GM19324 (cell line): ENCODE data around the gene CREB5.

Experiments used
- ATAC-seq: cut with Tn5 transposase; IDR thresholded peaks from one replicate; pipeline ENCODE4 v1.9.1; 2021; ENCODE audit warnings: mild to moderate bottlenecking, moderate library complexity; ENCODE audit not compliant: unreplicated experiment, low FRiP score

CREB5 gene

DNA sequence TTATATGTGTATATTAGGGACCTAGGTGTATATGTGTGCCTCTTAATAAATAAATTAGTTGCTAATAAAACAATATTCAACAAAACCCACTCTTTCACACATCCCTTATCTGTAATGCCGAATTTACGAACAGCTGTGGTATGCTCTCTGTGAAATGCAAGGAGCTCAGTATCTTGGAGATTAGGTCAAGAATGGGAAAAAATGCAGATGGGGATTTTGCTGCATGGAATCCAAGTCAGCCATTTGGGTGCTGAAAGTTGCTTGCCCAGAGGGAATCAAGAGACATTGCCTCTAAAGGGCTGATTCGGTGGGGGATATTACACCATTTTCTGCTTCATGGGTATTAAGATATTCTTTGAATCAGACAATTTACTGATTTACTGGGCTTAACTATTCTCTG, 93.5 kb downstream of the CREB5 start:
- no peak for ATAC-seq

DNA sequence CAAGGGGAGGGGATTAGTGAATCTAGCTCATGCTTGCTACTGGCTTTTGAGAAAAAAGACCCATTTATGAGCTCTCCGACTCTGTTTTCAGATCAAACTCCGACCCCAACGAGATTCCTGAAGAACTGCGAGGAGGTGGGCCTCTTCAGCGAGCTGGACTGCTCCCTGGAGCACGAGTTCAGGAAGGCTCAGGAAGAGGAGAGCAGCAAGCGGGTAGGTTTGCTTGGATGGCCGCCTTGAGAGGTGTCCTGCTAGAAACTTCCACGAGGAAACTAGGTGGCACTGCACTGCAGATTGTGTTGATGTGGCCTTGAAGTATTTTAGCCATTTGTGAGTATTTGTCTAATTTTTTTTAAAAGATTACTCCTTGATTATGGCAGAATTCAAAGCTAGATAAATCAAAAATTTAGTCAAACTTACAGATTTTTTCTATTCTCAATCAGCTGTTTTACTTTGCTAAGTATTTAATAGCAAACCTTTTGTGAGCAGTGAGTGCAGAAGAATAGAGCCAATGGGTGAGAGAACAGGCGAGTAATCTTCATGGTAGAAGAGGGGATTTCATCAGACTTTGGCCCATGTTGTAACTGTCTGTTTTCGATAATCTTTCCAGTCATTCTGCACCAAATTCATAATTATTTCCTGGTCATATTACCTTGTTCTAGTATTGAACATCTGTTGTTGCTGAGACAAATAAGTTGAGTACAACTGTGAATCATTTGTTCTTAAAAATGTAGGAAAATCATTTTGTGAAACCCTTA, 95.4 kb downstream of the CREB5 start:
- ATAC-seq, result no peak

DNA sequence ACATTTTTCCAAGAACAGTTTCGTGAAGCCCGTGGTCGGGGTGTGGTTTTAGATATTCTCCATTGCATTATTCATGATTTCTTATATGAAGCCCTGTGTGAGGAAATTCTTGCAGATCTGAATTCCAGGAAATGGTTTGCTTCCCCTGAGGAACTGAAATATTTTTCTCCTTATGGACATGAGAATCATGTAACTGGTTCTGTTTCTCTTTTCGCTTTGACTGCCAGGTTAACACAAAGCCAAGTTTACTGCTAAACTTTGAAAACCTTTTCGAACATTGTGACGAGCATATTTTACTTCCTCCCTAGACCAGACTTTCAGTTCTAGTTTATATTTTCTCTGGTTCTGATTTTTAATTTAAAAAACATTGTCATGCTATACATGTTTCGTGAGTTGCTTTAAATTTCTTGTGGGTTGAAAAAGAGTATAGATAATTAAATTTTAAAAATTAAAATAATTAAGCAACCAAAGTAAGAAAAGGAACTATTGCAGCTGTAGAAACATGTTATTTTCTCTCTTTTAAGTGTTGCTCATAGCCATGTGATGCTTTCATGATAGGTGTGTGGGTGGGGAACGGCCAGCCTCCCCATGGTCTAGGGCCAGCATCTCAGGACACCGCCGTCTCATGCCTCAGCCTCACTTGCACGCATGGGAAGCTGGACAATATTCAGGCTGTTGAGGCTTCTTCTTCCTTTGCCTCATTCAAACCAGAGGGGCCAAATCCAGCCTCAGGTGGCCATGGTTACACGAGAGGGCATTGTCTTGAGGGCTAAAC, 97.1 kb downstream of the CREB5 start:
- no peak for ATAC-seq

DNA sequence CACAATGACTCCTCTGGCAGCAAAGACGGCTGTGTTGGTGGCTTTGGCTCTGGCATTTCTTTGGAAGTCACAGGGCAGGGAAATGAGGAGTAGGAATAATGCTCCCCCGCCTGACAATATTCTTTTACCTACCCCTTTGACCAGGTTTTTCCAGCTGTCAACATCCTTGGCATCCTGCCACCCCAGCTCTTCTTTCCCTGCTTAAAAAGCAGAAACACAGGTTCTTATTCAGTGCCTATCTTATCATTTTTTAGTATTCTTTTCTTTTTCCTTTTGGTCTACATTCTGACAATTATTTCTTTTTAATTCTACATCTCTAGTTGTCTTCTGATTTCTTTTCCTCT, 97.7 kb downstream of the CREB5 start:
- ATAC-seq, result no peak

DNA sequence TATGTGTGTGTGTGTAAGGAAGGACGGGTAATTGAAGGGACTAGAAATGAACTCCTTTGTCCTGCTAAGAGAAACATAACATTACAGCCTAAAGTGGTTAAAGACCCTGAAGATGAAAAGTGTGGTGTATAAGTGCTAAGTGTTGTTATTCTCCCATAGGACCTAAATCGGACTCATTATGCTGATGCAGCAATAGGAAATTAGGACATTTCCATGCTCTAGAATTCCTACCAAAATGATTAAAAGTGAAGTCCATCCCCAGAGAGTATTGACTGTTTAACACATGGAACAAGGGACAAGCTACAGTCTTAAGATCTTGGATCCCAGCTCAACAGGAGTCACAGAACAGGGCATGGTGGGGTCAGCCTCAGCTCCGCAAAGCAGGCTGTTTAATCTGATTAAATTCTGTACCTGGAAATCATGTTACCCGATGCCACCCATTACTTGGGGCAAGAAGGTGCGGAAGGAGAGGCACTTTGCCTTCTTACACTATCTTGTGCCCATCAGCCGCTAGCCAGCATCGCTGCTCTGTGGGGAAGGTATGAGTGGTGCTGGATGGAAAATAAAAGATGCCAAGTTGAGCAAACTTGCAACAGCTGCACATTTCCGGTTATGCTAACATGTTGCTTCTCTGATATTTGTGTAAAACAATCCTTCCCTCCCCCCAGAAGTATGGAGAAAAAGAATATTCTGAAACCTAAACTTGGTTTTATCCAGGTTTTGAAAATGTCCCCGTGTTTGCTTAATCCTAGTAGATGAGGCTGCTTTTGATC, 100.5 kb downstream of the CREB5 start:
- ATAC-seq, result no peak

DNA sequence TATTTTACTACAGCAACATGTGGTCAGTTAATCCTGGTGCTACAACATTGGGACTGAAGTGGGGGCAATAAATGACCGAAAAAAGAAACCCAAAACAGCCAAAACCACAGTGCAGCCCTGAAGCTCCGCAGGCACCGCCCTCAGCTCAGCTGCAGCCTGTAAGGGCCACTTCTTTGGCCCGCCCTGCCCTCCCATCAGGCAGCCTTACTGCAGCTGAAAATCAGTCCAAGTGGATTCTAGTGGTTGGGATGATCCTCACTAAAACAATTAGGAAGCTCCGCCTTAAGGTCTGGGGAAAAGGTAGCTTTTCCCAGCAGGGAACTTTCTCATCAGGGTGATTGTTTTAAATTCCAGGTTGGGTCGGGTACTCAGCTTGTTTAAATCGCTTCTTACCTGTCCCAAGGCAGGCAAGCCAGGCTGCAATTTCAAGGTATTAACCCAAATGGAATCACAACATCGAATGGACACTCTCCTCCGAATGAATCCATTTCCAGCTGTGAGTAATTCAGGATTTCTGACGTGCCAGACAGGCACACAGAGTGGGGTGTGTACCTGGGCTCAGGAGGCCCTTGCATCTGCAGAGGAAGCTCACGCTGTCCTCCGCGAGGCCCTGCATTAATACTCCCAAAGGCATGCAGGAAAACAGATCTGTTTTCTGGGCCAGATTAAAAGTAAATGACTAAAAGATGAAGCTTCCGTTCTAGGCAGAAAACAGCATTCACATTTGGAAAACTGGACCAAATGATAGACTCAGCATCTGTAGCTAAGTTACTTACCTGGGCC, 104.3 kb downstream of the CREB5 start:
- no peak for ATAC-seq

DNA sequence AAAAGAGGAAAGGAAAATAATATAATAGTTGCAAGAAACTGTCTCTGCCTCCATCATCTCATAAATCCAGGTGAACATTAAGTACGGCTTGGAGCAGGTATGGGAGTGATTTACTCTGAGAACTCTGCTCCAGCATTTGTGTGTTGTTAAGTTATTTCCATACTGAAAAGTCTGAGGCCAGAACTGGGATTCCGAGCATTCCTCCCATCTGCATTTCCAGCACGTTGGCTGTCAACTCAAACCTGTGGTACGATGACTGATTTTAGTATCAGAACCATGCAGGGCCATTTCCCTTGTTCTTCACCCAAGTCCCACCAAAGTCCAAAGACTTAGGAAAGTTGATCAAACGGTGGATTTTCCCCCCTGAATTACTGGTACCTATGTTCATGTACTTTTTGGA, 104.9 kb downstream of the CREB5 start:
- no peak for ATAC-seq

DNA sequence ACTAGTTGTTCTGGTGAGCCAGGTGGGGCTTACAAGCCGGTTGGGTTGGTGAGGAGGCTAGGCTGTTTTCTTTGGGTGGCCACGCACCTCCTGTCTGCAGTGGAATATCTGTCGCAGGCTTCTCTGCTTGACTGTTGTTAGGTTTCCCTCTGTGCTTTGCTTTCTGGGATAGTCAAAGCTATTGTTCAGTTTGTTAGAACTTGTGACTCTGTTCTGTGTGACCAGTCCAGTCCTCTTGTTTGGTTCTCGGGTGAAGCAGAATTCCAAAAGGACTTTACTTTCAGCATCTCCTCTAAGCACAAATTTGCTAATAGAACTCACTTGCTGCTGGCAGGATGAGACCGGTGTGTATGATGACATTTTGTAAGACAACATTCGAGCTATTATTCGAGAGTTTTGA, 105.3 kb downstream of the CREB5 start:
- ATAC-seq, result no peak

DNA sequence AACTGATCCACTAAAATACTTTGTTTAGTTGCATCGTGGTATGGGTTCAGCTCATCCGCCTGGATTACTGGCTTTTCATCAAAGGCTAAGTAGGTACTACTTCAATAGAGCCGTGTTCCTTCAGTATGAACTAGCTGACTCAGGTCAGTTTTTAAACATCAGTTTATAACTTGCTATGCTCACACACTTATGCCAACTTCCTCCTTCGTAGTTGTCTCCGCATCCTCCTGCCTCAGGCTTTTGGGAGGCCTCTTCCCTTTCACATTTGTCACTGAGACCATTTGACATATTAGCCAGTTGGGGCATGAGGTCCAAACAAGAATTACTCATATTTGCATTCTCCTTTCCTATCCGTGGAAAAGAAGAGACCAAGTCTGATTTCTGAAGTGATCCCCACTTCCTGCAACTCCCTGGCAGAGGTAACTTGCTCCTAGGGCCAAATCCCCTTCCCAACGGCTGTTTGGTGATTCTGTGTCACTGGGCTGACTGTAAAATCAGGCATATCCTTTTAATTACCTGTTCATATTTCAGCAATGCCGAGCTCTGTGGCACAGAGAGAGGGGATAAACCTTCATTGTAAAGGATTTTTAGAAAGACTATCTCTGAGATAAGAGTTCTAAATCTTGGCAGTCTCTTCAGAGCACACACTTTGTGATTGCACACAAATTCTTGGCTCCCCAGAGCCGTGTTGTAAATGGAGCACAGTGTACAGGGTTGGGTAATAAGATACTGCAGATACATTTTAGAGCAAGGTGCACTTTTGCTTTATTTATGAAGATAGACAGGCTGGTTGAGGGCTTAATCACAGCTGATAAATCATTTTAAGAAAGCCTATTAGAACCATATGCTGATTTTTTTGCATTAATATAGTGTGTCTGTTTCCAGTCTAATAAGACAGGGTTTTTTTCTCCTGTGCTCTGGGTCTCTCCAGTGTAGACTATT, 108.0 kb downstream of the CREB5 start:
- no peak for ATAC-seq

DNA sequence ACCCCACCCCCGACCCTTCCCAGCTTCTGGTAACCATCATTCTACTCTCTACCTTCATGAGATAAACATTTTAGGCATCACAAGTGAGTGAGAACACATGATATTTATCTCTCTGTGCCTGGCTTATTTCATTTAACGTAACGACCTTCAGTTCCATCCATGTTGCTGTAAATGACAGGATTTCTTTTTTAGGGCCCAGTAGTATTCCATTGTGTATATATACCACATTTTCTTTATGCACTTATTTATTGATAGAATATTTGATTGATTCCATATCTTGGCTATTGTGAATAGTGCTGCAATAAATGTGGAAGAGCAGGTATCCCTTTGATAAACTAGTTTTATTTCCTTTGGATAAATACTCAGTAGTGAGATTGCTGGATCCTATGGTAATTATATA, 112.7 kb downstream of the CREB5 start:
- no peak for ATAC-seq

DNA sequence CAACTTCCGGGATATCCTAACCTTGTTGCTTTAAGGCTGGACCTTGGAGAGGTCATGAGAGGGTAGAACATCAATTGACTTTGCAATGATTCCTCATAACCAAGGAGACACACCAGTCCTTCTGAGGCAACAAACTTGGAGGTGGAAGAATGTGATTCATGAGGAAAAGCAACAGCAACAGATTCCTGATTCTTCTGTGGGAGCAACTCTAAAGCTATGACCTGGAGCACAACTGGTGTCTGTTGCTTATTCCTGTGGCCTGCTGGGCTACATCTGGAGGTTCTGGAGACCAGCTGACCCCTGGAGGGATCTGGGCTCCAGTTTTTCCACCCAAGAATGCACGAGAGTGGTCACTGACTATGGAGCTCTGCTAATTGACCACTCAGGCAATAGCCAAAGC, 116.6 kb downstream of the CREB5 start:
- ATAC-seq, result no peak

DNA sequence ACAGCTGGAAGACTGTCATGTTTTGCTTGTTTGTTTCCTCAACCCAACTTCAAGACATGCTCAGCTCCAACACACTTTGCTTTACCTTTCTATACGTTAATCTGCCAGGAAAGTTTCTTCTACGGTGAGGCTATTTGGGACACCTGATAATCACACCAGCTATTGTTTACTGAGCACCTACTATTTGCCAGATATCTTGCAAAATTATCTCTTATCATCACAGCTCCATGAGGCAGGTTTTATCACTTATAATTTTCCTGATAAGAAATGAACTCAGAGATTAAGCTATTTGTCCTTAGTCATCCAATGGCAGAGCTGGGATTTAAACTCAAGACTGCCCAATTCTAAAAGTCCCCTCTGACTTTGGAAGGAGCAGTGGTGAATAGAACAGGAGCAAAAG, 117.4 kb downstream of the CREB5 start:
- no peak for ATAC-seq

DNA sequence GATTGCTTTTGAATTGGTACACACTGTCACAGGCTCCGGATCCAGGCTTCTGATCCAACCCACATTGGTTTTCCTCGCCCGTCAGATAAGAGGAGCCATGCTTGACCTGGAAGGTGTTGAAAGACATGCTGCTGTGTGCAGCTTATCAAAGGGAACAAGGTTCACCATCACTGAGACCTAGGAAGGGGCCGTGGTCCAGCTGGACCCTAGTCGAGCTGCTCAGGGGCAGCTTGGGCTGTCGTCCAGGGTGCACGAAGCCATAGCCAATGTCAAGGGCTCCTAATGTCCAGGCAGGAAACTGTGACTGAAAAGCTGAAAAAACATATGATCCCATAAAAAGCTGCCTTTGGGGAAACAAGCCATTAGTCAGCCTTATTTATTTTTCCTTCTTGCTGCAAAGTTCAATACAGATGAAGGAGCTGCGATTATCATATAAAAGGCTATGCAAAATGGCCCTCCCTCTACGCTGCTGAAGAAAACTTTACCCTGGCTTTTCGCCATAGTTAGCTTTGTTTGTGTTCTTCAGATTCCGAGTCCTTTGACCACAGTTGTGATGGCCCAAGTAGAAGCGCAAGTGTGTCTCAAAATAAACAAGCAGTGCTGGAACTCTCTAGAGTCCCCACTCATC, 118.0 kb downstream of the CREB5 start:
- ATAC-seq, result no peak

DNA sequence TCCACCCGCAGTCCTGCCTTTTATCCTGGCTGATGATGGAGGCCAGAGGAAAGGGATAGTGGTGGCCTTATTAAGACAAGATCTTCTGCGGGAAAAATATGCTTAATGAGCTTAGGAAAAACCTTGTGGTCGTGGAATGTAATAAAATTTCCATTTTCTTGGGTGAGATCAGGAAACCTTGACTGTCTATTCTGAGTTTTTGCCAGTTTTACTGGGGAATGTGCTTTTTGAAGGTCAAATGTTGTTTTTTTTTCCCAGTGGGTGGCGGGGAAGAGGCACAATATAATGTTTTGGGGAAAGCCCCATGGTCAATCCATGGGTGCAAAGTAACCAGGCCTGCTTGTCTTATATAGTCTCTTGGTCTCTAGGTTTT, 118.5 kb downstream of the CREB5 start:
- ATAC-seq, result no peak

DNA sequence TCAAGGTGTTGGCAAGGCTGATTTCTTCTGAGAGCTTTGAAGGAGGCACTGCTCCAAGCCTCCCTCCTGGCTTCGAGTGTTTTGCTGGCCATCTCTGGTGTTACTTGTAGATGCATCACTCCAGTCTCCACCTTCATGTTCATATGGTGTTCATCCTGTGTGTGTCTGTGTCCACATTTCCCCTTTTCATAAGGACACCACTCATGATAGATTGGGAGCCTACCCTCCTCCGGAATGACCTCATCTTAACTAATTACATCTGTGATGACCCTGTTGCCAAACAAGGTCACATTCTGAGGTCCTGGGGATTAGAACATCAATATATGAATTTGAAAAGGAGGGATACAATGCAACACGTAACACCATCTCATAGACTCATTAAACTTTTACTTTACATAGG, 119.0 kb downstream of the CREB5 start:
- ATAC-seq, result no peak

DNA sequence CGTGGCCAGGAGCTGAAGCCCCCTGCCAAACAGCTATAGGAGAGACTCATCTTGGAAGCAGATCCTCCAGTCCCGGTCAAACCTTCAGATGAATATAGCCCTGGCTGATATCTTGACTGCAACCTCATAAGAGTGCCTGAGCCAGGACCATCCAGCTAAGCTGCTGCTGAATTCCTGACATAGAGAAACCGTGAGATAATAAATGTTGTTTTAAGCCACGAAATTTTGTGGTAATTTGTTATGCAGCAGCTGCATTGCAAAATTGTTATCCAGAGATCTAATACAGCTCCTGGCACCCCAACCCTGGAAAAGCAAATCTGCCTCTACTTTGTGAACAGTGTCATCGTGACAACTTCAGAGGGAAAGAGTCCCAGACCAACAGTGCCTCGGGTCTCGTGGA, 119.9 kb downstream of the CREB5 start:
- no peak for ATAC-seq

DNA sequence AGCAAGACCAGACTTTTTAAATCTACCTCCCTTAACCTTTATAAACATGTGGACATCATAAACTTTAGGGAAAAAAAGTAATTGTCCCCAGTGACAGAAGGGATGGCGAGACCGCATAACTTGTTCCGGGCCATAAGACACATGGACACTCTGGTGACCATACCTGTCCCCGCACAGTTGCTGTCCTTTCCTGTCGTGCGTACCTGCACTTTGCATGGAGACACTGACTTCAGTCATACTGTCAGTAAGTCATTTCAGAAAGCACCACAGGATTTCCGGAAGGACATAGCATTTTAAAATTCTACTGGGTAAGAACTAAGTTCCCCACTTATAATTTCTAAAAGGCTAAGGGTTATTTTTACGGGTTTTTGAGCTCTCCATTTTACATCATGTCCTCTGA, 120.9 kb downstream of the CREB5 start:
- no peak for ATAC-seq

DNA sequence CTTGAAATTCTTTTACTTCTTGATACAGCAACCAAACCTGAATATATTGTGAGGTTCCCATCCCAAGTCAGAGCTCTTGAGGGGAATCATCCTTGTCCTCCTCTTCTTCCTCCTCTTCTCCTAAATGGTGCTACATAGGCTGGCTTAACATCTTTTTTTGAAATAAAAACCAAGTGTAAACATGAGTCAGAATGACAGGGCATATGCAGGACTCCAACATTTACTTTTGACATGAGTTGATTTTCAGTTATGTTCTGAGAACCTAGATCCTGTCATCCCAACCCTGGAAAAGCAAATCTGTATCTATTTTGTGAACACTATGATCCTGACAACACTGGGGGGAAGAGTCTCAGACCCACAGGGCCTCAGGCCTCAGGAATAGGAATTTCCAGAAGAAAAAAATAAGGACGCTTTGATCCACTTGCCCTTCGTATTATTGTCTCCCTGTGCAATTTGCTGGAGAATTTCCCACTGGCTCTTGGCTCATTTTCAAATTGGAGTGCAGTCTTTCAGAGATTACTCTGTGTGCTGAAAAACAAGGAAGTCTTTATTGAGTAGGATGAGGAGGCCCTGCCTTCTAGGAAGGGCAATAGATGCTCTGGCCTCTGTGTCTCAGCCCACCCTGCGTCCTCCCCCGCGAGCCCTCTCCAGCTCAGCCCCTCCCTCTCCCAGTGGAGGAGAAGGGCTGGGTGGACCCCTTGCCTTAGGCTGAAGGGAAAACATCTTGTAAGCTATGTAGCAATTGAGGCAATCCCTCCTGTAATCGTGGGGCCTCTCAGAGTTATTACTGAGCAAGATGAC, 121.6 kb downstream of the CREB5 start:
- no peak for ATAC-seq
